T-helper 17 cell (primary cell): Measurements from ENCODE around the gene PRRC2B. TPM values are rescaled to one million over a fixed set of nuclear protein-coding genes. Genes with fewer than 3 reads are reported as not detected.
"Not testable (repeated sequence)": the region's sequence is repeated elsewhere in the genome, so short reads cannot be mapped to it uniquely, and the experiment has no call there.

Experiments
- ATAC-seq: fragments of 150-1000 bp; cut with Tn5 transposase; 2 replicates; pipeline ENCODE4 v1.10.0; 2021; ENCODE audit warnings: mild to moderate bottlenecking, moderate library complexity
- DNase-seq, 3 donors: peaks; one replicate each; pipeline versions ENCODE4 v3.0.0 to v3.0.0-alpha.2; 2020 to 2021
- H3K9me3 ChIP-seq: one replicate; pipeline ENCODE4 v1.7.0; 2013; ENCODE audit warnings: low read length, mild to moderate bottlenecking; ENCODE audit not compliant: control insufficient read depth, poor library complexity, severe bottlenecking
- H3K27ac Mint-ChIP-seq: one replicate; pipeline ENCODE4 v1.8.0; 2022; ENCODE audit warnings: mild to moderate bottlenecking, moderate library complexity, mixed read lengths
- H3K27me3 Mint-ChIP-seq: one replicate; pipeline ENCODE4 v1.8.0; 2022; ENCODE audit warnings: mixed read lengths
- H3K36me3 Mint-ChIP-seq: one replicate; pipeline ENCODE4 v1.8.0; 2022; ENCODE audit warnings: low read depth, mixed read lengths
- H3K4me1 Mint-ChIP-seq: one replicate; pipeline ENCODE4 v1.8.0; 2022; ENCODE audit warnings: mild to moderate bottlenecking, mixed read lengths
- H3K4me3 Mint-ChIP-seq: one replicate; pipeline ENCODE4 v1.8.0; 2022; ENCODE audit warnings: mild to moderate bottlenecking, moderate library complexity, mixed read lengths
- total RNA-seq, 4 donors: library from RNA in 2 of 4; stranded (reverse) in 2 of 4; gene quantifications; one replicate each; pipeline ENCODE4 v1.2.3 and lab custom pipeline; 2022 to 2026

Gene PRRC2B
- total RNA-seq, result 100 to 1,000 TPM; 193 to 241 TPM

- no peaks in the 10 kb centered on the region for H3K9me3 ChIP-seq
- peak; percentile 79 to 86 (median 82) for DNase-seq
- peak; percentile 57 for ATAC-seq
- no peaks in the 10 kb centered on the region for H3K36me3 Mint-ChIP-seq
- no peaks in the 10 kb centered on the region for H3K27me3 Mint-ChIP-seq
- peaks cover 39% of the 10 kb centered on the region for H3K4me1 Mint-ChIP-seq
- H3K27ac Mint-ChIP-seq, result peak within 1 kb of the TSS; percentile 95
- peak within 1 kb of the TSS; percentile 93 for H3K4me3 Mint-ChIP-seq
Measured at GRCh38 chr9:131393622-131394463, at the start of gene PRRC2B. Gene PRRC2B (plus strand): TSS chr9:131394086. CDS start chr9:131430145, 36,059 bp downstream.

- H3K36me3 Mint-ChIP-seq, ATAC-seq, H3K27ac Mint-ChIP-seq, H3K4me1 Mint-ChIP-seq, DNase-seq, H3K27me3 Mint-ChIP-seq, H3K4me3 Mint-ChIP-seq, H3K9me3 ChIP-seq: not testable (repeated sequence)
Measured at GRCh38 chr9:131344931-131345535, 48.9 kb upstream of the PRRC2B start.

- H3K9me3 ChIP-seq, result no peaks in the 10 kb centered on the region
- H3K36me3 Mint-ChIP-seq, result peaks cover 2% of the 10 kb centered on the region
- no peak overlapping the region for H3K4me3 Mint-ChIP-seq
- peaks cover 6% of the 10 kb centered on the region for H3K27me3 Mint-ChIP-seq
- DNase-seq (no peak), ATAC-seq (no peak)
- peaks cover 10% of the 10 kb centered on the region for H3K4me1 Mint-ChIP-seq
- no peak overlapping the region for H3K27ac Mint-ChIP-seq
Measured at GRCh38 chr9:131346559-131346958, 47.3 kb upstream of the PRRC2B start.

- Mint-ChIP-seq H3K4me3 (no peak overlapping the region), H3K27me3 (peaks cover 6% of the 10 kb centered on the region), H3K36me3 (peaks cover 2% of the 10 kb centered on the region), H3K27ac (no peak overlapping the region), H3K4me1 (peaks cover 10% of the 10 kb centered on the region)
- H3K9me3 ChIP-seq, result no peaks in the 10 kb centered on the region
- no peak for DNase-seq
- ATAC-seq, result no peak
Measured at GRCh38 chr9:131347376-131348020, 46.4 kb upstream of the PRRC2B start.

- no peak overlapping the region for H3K4me3 Mint-ChIP-seq
- H3K36me3 Mint-ChIP-seq, result peaks cover 2% of the 10 kb centered on the region
- DNase-seq, result no peak
- peaks cover 10% of the 10 kb centered on the region for H3K4me1 Mint-ChIP-seq
- H3K27me3 Mint-ChIP-seq, result no peaks in the 10 kb centered on the region
- H3K27ac Mint-ChIP-seq, result no peak overlapping the region
- H3K9me3 ChIP-seq, result no peaks in the 10 kb centered on the region
- no peak for ATAC-seq
Measured at GRCh38 chr9:131348631-131349521, 45.0 kb upstream of the PRRC2B start.

- ATAC-seq (no peak), DNase-seq (no peak)
- Mint-ChIP-seq H3K4me1 (peaks cover 7% of the 10 kb centered on the region), H3K27ac (no peak overlapping the region), H3K36me3 (no peaks in the 10 kb centered on the region), H3K27me3 (no peaks in the 10 kb centered on the region), H3K4me3 (no peak overlapping the region)
- no peaks in the 10 kb centered on the region for H3K9me3 ChIP-seq
Measured at GRCh38 chr9:131349522-131349880, 44.4 kb upstream of the PRRC2B start.

GRCh38 chr9:131349881-131350563 is 43.9 kb upstream of the PRRC2B start:
- no peaks in the 10 kb centered on the region for H3K9me3 ChIP-seq
- DNase-seq (peak; percentile 67 to 81 (median 71)), ATAC-seq (peak; percentile 98)
- Mint-ChIP-seq H3K36me3 (no peaks in the 10 kb centered on the region), H3K4me1 (peaks cover 7% of the 10 kb centered on the region), H3K27ac (no peak overlapping the region), H3K27me3 (no peaks in the 10 kb centered on the region), H3K4me3 (peak overlapping the region; percentile 25)

GRCh38 chr9:131356479-131356878 is 37.4 kb upstream of the PRRC2B start:
- H3K27me3 Mint-ChIP-seq, ATAC-seq, H3K27ac Mint-ChIP-seq, H3K4me3 Mint-ChIP-seq, H3K36me3 Mint-ChIP-seq, DNase-seq, H3K9me3 ChIP-seq: not testable (repeated sequence)
- H3K4me1 Mint-ChIP-seq, result peaks cover 13% of the 10 kb centered on the region

GRCh38 chr9:131358556-131358955 is 35.3 kb upstream of the PRRC2B start:
- no peak for ATAC-seq
- Mint-ChIP-seq H3K27ac (peak overlapping the region; percentile 60), H3K4me1 (peaks cover 13% of the 10 kb centered on the region), H3K27me3 (no peaks in the 10 kb centered on the region), H3K4me3 (no peak overlapping the region), H3K36me3 (no peaks in the 10 kb centered on the region)
- H3K9me3 ChIP-seq, result no peaks in the 10 kb centered on the region
- DNase-seq, result no peak

GRCh38 chr9:131361202-131361833 is 32.6 kb upstream of the PRRC2B start:
- Mint-ChIP-seq H3K27me3 (no peaks in the 10 kb centered on the region), H3K4me3 (no peak overlapping the region), H3K36me3 (no peaks in the 10 kb centered on the region), H3K27ac (no peak overlapping the region), H3K4me1 (peaks cover 13% of the 10 kb centered on the region)
- no peak for ATAC-seq
- H3K9me3 ChIP-seq, result no peaks in the 10 kb centered on the region
- DNase-seq, result no peak

- Mint-ChIP-seq H3K36me3 (no peaks in the 10 kb centered on the region), H3K4me1 (peaks cover 4% of the 10 kb centered on the region), H3K4me3 (no peak overlapping the region), H3K27me3 (no peaks in the 10 kb centered on the region), H3K27ac (no peak overlapping the region)
- no peaks in the 10 kb centered on the region for H3K9me3 ChIP-seq
- no peak for DNase-seq
- no peak for ATAC-seq
Measured at GRCh38 chr9:131365546-131365945, 28.3 kb upstream of the PRRC2B start.

GRCh38 chr9:131366761-131367401 is 27.0 kb upstream of the PRRC2B start:
- no peak for ATAC-seq

More at GRCh38 chr9:131366761-131367401, 27.0 kb upstream of the PRRC2B start:
- H3K9me3 ChIP-seq, result no peaks in the 10 kb centered on the region
- Mint-ChIP-seq H3K27me3 (no peaks in the 10 kb centered on the region), H3K4me1 (no peaks in the 10 kb centered on the region), H3K4me3 (no peak overlapping the region), H3K27ac (no peak overlapping the region), H3K36me3 (no peaks in the 10 kb centered on the region)
- no peak for DNase-seq
